Adrenal gland (tissue), 12 donors: Measurements from ENCODE around the gene KCTD13. TPM values are rescaled to one million over a fixed set of nuclear protein-coding genes. Genes with fewer than 3 reads are reported as not detected.

Experiments used
- DNase-seq, 7 donors: peaks; one replicate each; pipeline ENCODE4 v3.0.0-alpha.2; 2019 to 2020
- H3K27ac ChIP-seq, 5 donors: fragments of 200-600 bp; sonication (generic) in 4 of 5; 1 replicate in 3 of 5; 2 replicates in 2 of 5; pipeline versions ENCODE4 v1.5.1 to v1.8.0; 2016 to 2020; ENCODE audit warnings: mild to moderate bottlenecking in 1 of 5
- H3K27me3 ChIP-seq: fragments of 200-600 bp; 2 replicates; pipeline ENCODE4 v1.8.0; 2021
- H3K36me3 ChIP-seq, 2 donors: fragments of 200-600 bp; replicated peaks in 1 of 2; 1 replicate in 1 of 2; 2 replicates in 1 of 2; pipeline versions ENCODE4 v1.5.1 to v1.8.0; 2018 to 2022
- H3K4me1 ChIP-seq, 2 donors: fragments of 200-600 bp; replicated peaks in 1 of 2; 1 replicate in 1 of 2; 2 replicates in 1 of 2; pipeline versions ENCODE4 v1.5.1 to v1.8.0; 2018 to 2021
- H3K4me3 ChIP-seq, 4 donors: fragments of 200-600 bp; sonication (generic) in 3 of 4; one replicate each; pipeline ENCODE4 v1.5.1; 2016 to 2018
- H3K9me3 ChIP-seq, 3 donors: fragments of 200-600 bp; sonication (generic) in 1 of 3; replicated peaks in 1 of 3; 1 replicate in 2 of 3; 2 replicates in 1 of 3; pipeline versions ENCODE4 v1.5.1 to v1.8.0; 2016 to 2021
- POLR2A ChIP-seq, 2 donors: fragments of 450-650 bp; IDR thresholded peaks; one replicate each; pipeline ENCODE4 v1.6.1; 2017; ENCODE audit warnings: antibody characterized with exemption in 2 of 2, mild to moderate bottlenecking in 2 of 2, moderate library complexity in 1 of 2
- WGBS, 4 donors: extraction: QIAGEN DNeasy Blood & Tissue Kit in 2 of 4; methylation state at CpG; one replicate each; pipeline versions ENCODE4 v1.1.5 to v1.1.7; 2013 to 2017; 5-methylcytosine and 5-hydroxymethylcytosine counted together
- intact Hi-C, 2 donors: fragments of 100-400 bp; cut with DNase I; formaldehyde crosslinking; loops; one replicate each; pipeline versions ENCODE4 v1.14.1 to v1.15.0; 2022 to 2023
- polyA plus RNA-seq, 3 donors: library from polyadenylated mRNA; stranded (reverse); fragments of 200-250 nt in 2 of 3; fragments of 350-450 nt in 1 of 3; fragmentation: Illumina TruSeq in 1 of 3; extraction: RNeasy Lipid Tissue Mini Kit (QIAGEN cat#74804) in 1 of 3; gene quantifications; one replicate each; pipeline ENCODE4 v1.2.3, GENCODE V29; 2013 to 2014
- total RNA-seq, 9 donors: library from RNA; depleted of rRNA in 4 of 9; stranded (reverse); fragments of >200 nt in 4 of 9; fragments of 120-200 nt in 1 of 9; fragmentation: NEBNext Ultra II Directional in 1 of 9; extraction: Animal tissue kit (Norgen Biotek cat#: 25700) in 1 of 9; gene quantifications; one replicate each; pipeline versions ENCODE4 v1.1.0 to v1.2.4, GENCODE V29; 2013 to 2023
- TF ChIP-seq, protein P1 (sequence below), 6 experiments: fragments of 450-650 bp in 4 of 6; fragments of 200-600 bp in 2 of 6; sonication (generic) in 1 of 6; IDR thresholded peaks; 1 replicate in 5 of 6; 2 replicates in 1 of 6; pipeline versions ENCODE4 v1.5.1 to v1.8.0; 2016 to 2021; ENCODE audit warnings: antibody characterized with exemption in 6 of 6, mild to moderate bottlenecking in 2 of 6, moderate library complexity in 1 of 6
- donor health status: healthy with polysubstance abuse.
- donor health status: Bipolar disorder and iron deficiency.
- donor health status: DM: yes; HTN: yes; CAD: no.
- donor health status: DM: no; HTN: no; CAD: no.
- donor health status: DM: no; HTN: no; CAD: no.
- donor health status: DM: yes; HTN: yes; CAD: no.

Gene KCTD13
- total and polyA plus RNA-seq, 12 donors: 6.2 to 39.4 (median 21.4) TPM

DNA sequence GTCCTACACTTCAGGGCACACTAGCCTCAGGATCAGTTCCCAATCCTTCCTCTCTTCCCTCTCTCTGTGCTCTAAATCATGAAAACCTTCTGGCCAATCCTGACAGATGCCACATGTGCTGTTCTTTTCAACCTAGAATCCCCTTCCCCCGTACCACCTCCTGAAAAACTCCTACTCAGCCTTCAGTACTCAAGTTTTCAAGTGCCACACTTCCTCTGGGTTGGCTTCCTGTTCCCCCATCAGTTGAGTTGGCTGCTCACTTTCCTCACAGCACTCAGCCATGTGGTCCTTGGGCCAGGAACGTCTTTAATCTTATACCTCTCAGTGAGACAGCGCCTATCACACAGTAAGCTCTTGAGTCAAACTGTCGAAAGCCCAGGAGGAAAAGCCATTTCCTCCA lies 22.4 kb downstream of the KCTD13 start:
- Histone ChIP-seq H3K27ac (no peak overlapping the region), H3K9me3 (no peaks in the 10 kb centered on the region), H3K4me3 (no peak overlapping the region), H3K4me1 (peaks cover 10 to 13% of the 10 kb centered on the region in 2 donors), H3K27me3 (no peaks in the 10 kb centered on the region), H3K36me3 (no peaks in the 10 kb centered on the region)
- TF ChIP-seq POLR2A (IDR thresholded peaks at IDR 0.05): no peak
- TF ChIP-seq, protein P1, sequence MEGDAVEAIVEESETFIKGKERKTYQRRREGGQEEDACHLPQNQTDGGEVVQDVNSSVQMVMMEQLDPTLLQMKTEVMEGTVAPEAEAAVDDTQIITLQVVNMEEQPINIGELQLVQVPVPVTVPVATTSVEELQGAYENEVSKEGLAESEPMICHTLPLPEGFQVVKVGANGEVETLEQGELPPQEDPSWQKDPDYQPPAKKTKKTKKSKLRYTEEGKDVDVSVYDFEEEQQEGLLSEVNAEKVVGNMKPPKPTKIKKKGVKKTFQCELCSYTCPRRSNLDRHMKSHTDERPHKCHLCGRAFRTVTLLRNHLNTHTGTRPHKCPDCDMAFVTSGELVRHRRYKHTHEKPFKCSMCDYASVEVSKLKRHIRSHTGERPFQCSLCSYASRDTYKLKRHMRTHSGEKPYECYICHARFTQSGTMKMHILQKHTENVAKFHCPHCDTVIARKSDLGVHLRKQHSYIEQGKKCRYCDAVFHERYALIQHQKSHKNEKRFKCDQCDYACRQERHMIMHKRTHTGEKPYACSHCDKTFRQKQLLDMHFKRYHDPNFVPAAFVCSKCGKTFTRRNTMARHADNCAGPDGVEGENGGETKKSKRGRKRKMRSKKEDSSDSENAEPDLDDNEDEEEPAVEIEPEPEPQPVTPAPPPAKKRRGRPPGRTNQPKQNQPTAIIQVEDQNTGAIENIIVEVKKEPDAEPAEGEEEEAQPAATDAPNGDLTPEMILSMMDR (IDR thresholded peaks at IDR 0.05): no peak
- no peak for DNase-seq
- WGBS, 4 donors: 62 to 77% (median 70%) methylated on average over 4 of the region's 4 CpGs
- intact Hi-C loops: no loop called here

DNA sequence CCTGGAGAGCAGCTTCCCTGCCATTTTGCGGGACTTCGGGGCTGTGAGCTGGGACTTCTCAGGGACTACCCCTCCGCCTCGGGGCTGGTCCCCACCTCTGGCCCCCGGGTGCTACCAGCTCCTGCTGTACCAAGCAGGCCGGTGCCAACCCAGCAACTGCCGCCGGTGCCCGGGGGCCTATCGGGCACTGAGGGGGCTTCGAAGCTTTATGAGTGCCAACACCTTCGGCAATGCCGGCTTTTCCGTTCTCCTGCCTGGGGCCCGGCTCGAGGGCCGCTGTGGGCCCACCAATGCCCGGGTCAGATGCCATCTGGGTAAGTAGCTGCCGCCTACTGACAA lies 24.4 kb downstream of the KCTD13 start:
- Histone ChIP-seq H3K27me3 (no peaks in the 10 kb centered on the region), H3K27ac (no peak overlapping the region), H3K9me3 (no peaks in the 10 kb centered on the region), H3K4me1 (peaks cover 10 to 14% of the 10 kb centered on the region in 2 donors), H3K4me3 (no peak overlapping the region), H3K36me3 (no peaks in the 10 kb centered on the region)
- TF ChIP-seq, protein P1 (IDR thresholded peaks at IDR 0.05): no peak
- TF ChIP-seq POLR2A (IDR thresholded peaks at IDR 0.05): no peak
- WGBS, 4 donors: 70 to 90% (median 88%) methylated on average over 6 to 19 of the region's 19 CpGs
- DNase-seq: no peak
- intact Hi-C loops: no loop called here

DNA sequence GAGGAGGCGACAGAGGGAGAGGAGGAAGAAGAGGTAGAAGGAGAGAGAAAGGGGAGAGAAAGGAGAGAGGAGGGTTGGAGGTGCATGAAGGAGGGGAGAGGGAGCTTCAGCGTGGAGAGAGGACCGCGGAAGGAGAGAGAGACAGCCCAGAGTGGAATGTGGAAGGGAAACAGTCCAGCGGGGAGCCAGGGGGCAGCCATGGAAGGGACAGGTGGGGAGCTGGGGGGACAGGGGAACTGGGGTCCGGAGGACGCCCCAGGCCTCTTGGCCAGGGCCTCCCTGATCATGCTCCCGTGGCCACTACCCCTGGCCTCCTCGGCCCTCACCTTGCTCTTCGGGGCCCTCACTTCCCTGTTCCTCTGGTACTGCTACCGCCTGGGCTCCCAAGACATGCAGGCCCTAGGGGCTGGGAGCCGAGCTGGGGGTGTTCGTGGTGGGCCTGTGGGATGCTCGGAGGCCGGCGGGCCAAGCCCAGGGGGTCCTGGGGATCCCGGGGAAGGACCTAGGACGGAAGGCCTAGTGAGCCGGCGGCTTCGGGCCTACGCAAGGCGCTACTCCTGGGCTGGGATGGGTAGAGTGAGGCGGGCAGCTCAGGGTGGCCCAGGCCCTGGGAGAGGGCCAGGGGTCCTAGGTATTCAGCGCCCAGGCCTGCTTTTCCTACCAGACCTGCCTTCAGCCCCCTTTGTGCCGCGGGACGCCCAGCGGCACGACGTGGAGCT lies 25.0 kb downstream of the KCTD13 start:
- no peaks in the 10 kb centered on the region for H3K36me3 ChIP-seq
- peaks cover 10 to 14% of the 10 kb centered on the region in 2 donors for H3K4me1 ChIP-seq
- H3K27ac ChIP-seq: peak overlapping the region in 1 of 5 donors; percentile 78
- TF ChIP-seq, protein P1 (IDR thresholded peaks at IDR 0.05): no peak
- no peak for TF ChIP-seq POLR2A (IDR thresholded peaks at IDR 0.05)
- WGBS, 4 donors: 32 to 65% (median 58%) methylated on average over 13 to 31 of the region's 31 CpGs
- H3K9me3 ChIP-seq: no peaks in the 10 kb centered on the region
- no peak for DNase-seq
- intact Hi-C loops: no loop called here
- no peaks in the 10 kb centered on the region for H3K27me3 ChIP-seq
- H3K4me3 ChIP-seq: peak overlapping the region in 1 of 4 donors; percentile 79

DNA sequence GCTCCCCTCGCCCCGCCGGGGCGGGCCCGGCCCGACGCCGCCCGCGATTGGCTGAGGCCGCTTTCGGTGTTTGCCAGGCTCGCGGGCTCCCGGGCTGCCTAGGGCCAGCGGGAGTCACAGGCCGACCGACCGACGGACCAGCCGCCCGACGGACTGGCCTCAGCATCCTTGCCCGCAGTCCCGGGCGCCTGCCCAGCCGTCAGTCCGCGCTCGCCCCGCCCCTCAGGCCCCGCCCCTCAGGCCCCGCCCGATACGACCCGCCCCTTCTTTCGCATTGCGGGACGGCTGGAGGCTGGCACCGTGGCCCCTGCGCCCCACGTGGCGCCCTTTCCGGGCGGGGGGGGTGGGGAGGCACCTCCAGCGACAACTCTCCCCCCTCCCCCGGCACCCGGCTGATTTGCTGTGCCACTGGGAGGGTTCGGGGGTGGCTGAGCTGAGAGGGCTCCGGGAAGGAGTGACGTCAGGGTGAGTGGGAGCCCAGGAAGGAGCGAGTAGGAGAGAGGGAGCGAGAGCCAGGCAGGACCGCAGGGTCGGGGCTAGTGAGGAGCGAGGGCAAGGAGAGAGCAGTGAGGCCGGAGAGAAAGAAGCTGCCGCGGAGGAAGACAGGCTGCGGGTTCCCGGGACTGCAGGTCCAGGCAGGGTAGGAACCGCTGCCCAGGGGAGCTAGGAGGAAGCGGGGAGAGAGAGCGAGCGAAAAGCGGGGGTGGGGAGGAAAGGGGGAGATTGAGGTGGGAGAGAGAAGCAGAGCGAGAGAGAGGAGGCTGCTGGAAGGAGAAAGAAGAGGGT lies 25.7 kb downstream of the KCTD13 start, which contains the start of gene ASPHD1:
Gene ASPHD1, plus strand, starts transcription at position 387 of the 786 bp plus-strand sequence. CDS start 484 bp downstream, outside the sequence.
- no peaks in the 10 kb centered on the region for H3K27me3 ChIP-seq
- H3K4me1 ChIP-seq: peaks cover 10 to 14% of the 10 kb centered on the region in 2 donors
- peak within 1 kb of the TSS in 4 of 5 donors; percentile 21 to 78 (median 56) for H3K27ac ChIP-seq
- no peaks in the 10 kb centered on the region for H3K36me3 ChIP-seq
- WGBS, 4 donors: 0 to 1% (median 1%) methylated on average over 18 to 67 of the region's 67 CpGs
- peak within 1 kb of the TSS in 2 of 4 donors; percentile 67 to 79 for H3K4me3 ChIP-seq
- no peak for TF ChIP-seq POLR2A (IDR thresholded peaks at IDR 0.05)
- TF ChIP-seq, protein P1 (IDR thresholded peaks at IDR 0.05): no peak
- DNase-seq: peak; percentile 75 to 89 (median 84)
- no peaks in the 10 kb centered on the region for H3K9me3 ChIP-seq
- intact Hi-C loops: no loop called here
